ENCODE data around the gene ZIK1. TPM values are rescaled to one million over a fixed set of nuclear protein-coding genes. Genes with fewer than 3 reads are reported as not detected.

The ZIK1 gene
- total RNA-seq, result 10 to 100 TPM; 17.9 TPM

- Mint-ChIP-seq H3K27me3 (no peaks in the 10 kb centered on the region), H3K27ac (peak within 1 kb of the TSS; percentile 90), H3K4me1 (peaks cover 16% of the 10 kb centered on the region), H3K9me3 (peaks cover 35% of the 10 kb centered on the region), H3K36me3 (peaks cover 43% of the 10 kb centered on the region), H3K4me3 (peak within 1 kb of the TSS; percentile 90)
- DNase-seq, result peak; percentile 84
- peak; percentile 91 for ATAC-seq (ENCODE audit: low read depth)
- POLR2A ChIA-PET, result interaction anchor here (0.9 to 1.7 kb wide), 5 partner anchors 16 to 236 kb away, joined by 3 to 4 read pairs (median 3); partner anchors contain the start of genes ZNF134 and ZNF530
Measured at GRCh38 chr19:57583521-57584416, at the start of gene ZIK1. ZIK1 (plus strand) TSS chr19:57584145; CDS start chr19:57584357, 212 bp downstream.

GRCh38 chr19:57537953-57538547, 45.9 kb upstream of the ZIK1 start:
- Mint-ChIP-seq H3K27me3 (no peaks in the 10 kb centered on the region), H3K27ac (no peak overlapping the region), H3K36me3 (peaks cover 95% of the 10 kb centered on the region), H3K9me3 (peaks cover 59% of the 10 kb centered on the region), H3K4me1 (no peaks in the 10 kb centered on the region), H3K4me3 (no peak overlapping the region)
- DNase-seq (no peak), ATAC-seq (ENCODE audit: low read depth) (no peak)
- POLR2A ChIA-PET, result no interaction called here

GRCh38 chr19:57546513-57546912, 37.4 kb upstream of the ZIK1 start:
- Mint-ChIP-seq H3K4me3 (no peak overlapping the region), H3K27ac (no peak overlapping the region), H3K4me1 (no peaks in the 10 kb centered on the region), H3K36me3 (peaks cover 96% of the 10 kb centered on the region), H3K9me3 (peaks cover 49% of the 10 kb centered on the region), H3K27me3 (no peaks in the 10 kb centered on the region)
- DNase-seq, result no peak
- POLR2A ChIA-PET, result no interaction called here
- no peak for ATAC-seq (ENCODE audit: low read depth)

GRCh38 chr19:57552432-57552831, 31.5 kb upstream of the ZIK1 start:
- Mint-ChIP-seq H3K4me1 (peaks cover 2% of the 10 kb centered on the region), H3K4me3 (no peak overlapping the region), H3K36me3 (peaks cover 99% of the 10 kb centered on the region), H3K9me3 (peaks cover 48% of the 10 kb centered on the region), H3K27me3 (no peaks in the 10 kb centered on the region), H3K27ac (no peak overlapping the region)
- DNase-seq (no peak), ATAC-seq (ENCODE audit: low read depth) (no peak)
- POLR2A ChIA-PET, result no interaction called here

- Mint-ChIP-seq H3K4me3 (peak overlapping the region; percentile 95), H3K27ac (no peak overlapping the region), H3K36me3 (peaks cover 63% of the 10 kb centered on the region), H3K9me3 (peaks cover 39% of the 10 kb centered on the region), H3K27me3 (no peaks in the 10 kb centered on the region), H3K4me1 (peaks cover 25% of the 10 kb centered on the region)
- DNase-seq (no peak), ATAC-seq (ENCODE audit: low read depth) (no peak)
- POLR2A ChIA-PET, result no interaction called here
Measured at GRCh38 chr19:57557659-57558058, 26.3 kb upstream of the ZIK1 start.

- H3K4me3 Mint-ChIP-seq, result peak overlapping the region; percentile 95
- peaks cover 25% of the 10 kb centered on the region for H3K4me1 Mint-ChIP-seq
- ATAC-seq (ENCODE audit: low read depth) (no peak), DNase-seq (no peak)
- peaks cover 32% of the 10 kb centered on the region for H3K9me3 Mint-ChIP-seq
- POLR2A ChIA-PET, result interaction anchor here (0.6 to 1.2 kb wide), 2 partner anchors 26 to 188 kb away, joined by 3 read pairs; partner anchors contain the start of genes ZIK1 and ZNF776
- H3K27me3 Mint-ChIP-seq, result no peaks in the 10 kb centered on the region
- peaks cover 54% of the 10 kb centered on the region for H3K36me3 Mint-ChIP-seq
- H3K27ac Mint-ChIP-seq, result peak overlapping the region; percentile 94
Measured at GRCh38 chr19:57558525-57558924, 25.4 kb upstream of the ZIK1 start.

GRCh38 chr19:57559008-57559403, 24.9 kb upstream of the ZIK1 start:
- Mint-ChIP-seq H3K9me3 (peaks cover 32% of the 10 kb centered on the region), H3K27me3 (no peaks in the 10 kb centered on the region), H3K36me3 (peaks cover 49% of the 10 kb centered on the region), H3K4me1 (peaks cover 25% of the 10 kb centered on the region), H3K4me3 (peak overlapping the region; percentile 95), H3K27ac (peak overlapping the region; percentile 94)
- DNase-seq (peak; percentile 44), ATAC-seq (ENCODE audit: low read depth) (peak; percentile 55)
- POLR2A ChIA-PET, result interaction anchor here (0.6 to 1.2 kb wide), 2 partner anchors 25 to 188 kb away, joined by 3 read pairs; partner anchors contain the start of genes ZIK1 and ZNF776

GRCh38 chr19:57559404-57560025, 24.4 kb upstream of the ZIK1 start, which contains the start of gene ZNF550:
ZNF550 (minus strand) TSS chr19:57559863; CDS start chr19:57559682, 181 bp downstream.
- Mint-ChIP-seq H3K4me3 (peak within 1 kb of the TSS; percentile 95), H3K4me1 (peaks cover 25% of the 10 kb centered on the region), H3K27me3 (no peaks in the 10 kb centered on the region), H3K9me3 (peaks cover 30% of the 10 kb centered on the region), H3K36me3 (peaks cover 44% of the 10 kb centered on the region), H3K27ac (peak within 1 kb of the TSS; percentile 94)
- peak; percentile 88 for ATAC-seq (ENCODE audit: low read depth)
- peak; percentile 87 for DNase-seq
- POLR2A ChIA-PET, result interaction anchor here (1.2 kb wide), 1 partner anchor 25 kb away, joined by 3 read pairs; the partner anchor contains the start of gene ZIK1

GRCh38 chr19:57560049-57560491, 23.9 kb upstream of the ZIK1 start:
- H3K4me3 Mint-ChIP-seq, result peak overlapping the region; percentile 95
- ATAC-seq (ENCODE audit: low read depth), result no peak

GRCh38 chr19:57563547-57563946, 20.4 kb upstream of the ZIK1 start:
- H3K36me3 Mint-ChIP-seq, result peaks cover 11% of the 10 kb centered on the region
- no peaks in the 10 kb centered on the region for H3K27me3 Mint-ChIP-seq
- POLR2A ChIA-PET, result no interaction called here
- ATAC-seq (ENCODE audit: low read depth), result no peak
- peaks cover 15% of the 10 kb centered on the region for H3K4me1 Mint-ChIP-seq
- H3K27ac Mint-ChIP-seq, result no peak overlapping the region
- H3K9me3 Mint-ChIP-seq, result peaks cover 42% of the 10 kb centered on the region
- DNase-seq, result no peak
- no peak overlapping the region for H3K4me3 Mint-ChIP-seq

More at GRCh38 chr19:57560049-57560491, 23.9 kb upstream of the ZIK1 start:
- POLR2A ChIA-PET, result no interaction called here
- H3K27me3 Mint-ChIP-seq, result no peaks in the 10 kb centered on the region
- H3K4me1 Mint-ChIP-seq, result peaks cover 25% of the 10 kb centered on the region
- peaks cover 38% of the 10 kb centered on the region for H3K36me3 Mint-ChIP-seq
- H3K9me3 Mint-ChIP-seq, result peaks cover 27% of the 10 kb centered on the region
- H3K27ac Mint-ChIP-seq, result peak overlapping the region; percentile 94
- peak; percentile 36 for DNase-seq

- no peaks in the 10 kb centered on the region for H3K27me3 Mint-ChIP-seq
- no peak overlapping the region for H3K27ac Mint-ChIP-seq
- peaks cover 41% of the 10 kb centered on the region for H3K9me3 Mint-ChIP-seq
- H3K4me3 Mint-ChIP-seq, result no peak overlapping the region
- no peak for ATAC-seq (ENCODE audit: low read depth)
- H3K4me1 Mint-ChIP-seq, result no peaks in the 10 kb centered on the region
- POLR2A ChIA-PET, result no interaction called here
- DNase-seq, result no peak
- peaks cover 10% of the 10 kb centered on the region for H3K36me3 Mint-ChIP-seq
Measured at GRCh38 chr19:57566396-57567265, 17.3 kb upstream of the ZIK1 start.

- POLR2A ChIA-PET, result no interaction called here
- Mint-ChIP-seq H3K27me3 (no peaks in the 10 kb centered on the region), H3K9me3 (peaks cover 48% of the 10 kb centered on the region), H3K27ac (no peak overlapping the region), H3K4me3 (no peak overlapping the region), H3K4me1 (no peaks in the 10 kb centered on the region), H3K36me3 (peaks cover 50% of the 10 kb centered on the region)
- DNase-seq (no peak), ATAC-seq (ENCODE audit: low read depth) (no peak)
Measured at GRCh38 chr19:57570707-57571106, 13.2 kb upstream of the ZIK1 start.

Measured in activated naive CD8-positive, alpha-beta T cell treated with anti-CD3 and anti-CD28 coated beads, Interleukin-2, amount 10 ng/mL, durations not matched to agents 7 days and 5 days (primary cell).